GM19043 (cell line): ENCODE measurements around the gene RAPGEF3.

Experiments
- ATAC-seq: cut with Tn5 transposase; IDR thresholded peaks from one replicate; pipeline ENCODE4 v1.9.1; 2021; ENCODE audit warnings: low read depth; ENCODE audit not compliant: unreplicated experiment

The RAPGEF3 gene

DNA sequence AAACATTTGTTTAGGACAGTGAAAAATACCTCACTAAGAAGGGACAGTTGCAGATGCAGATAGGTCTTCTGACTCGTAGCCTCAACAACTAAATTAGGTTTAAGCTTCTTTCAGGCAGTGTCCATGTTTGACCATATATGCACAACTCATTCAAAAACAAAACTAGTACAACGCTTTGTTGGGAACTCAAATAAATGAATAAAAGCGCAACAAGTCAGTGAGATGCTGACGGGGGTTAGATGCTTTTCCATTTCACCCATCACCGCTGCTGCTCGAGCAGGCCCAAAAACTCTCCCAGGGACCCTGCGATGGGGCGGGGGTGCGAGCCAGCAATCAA is 53.5 kb downstream of the RAPGEF3 start:
- no peak for ATAC-seq

DNA sequence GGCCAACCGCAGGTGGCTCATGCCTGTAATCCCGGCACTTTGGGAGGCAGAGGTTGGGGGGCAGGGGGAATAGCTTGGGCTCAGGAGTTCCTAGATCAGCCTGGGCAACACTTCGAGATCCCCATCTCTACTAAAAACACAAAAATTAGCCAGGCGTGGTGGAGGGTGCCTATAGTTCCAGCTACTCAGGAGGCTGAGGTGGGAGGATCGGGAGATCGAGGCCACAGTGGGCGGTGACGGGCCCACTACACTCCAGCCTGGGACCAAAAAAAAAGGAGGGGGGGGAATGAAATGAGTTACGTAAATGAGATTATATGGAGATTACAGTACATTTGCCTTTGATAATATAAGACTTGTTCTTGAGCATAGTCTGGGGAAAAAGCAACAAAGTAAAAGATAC is 54.0 kb downstream of the RAPGEF3 start:
- ATAC-seq: no peak

DNA sequence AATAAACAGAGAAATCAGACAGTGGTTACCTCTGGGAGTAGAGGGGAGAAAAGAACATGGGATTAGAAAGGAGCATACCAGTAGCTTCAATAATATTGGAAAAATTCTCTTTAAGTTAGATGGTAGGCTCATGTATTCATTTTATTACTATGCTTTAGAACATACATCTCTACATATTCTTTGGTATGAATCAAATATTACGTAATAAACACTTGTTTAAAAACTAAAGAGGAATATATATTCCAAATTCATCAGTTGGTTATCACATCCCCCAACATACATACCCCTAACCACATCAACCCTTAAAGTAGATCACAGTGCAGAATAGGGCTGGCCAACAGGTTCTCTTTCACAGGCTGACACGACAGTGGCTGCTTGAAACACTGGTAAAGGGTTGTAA is 58.4 kb downstream of the RAPGEF3 start:
- ATAC-seq: no peak

DNA sequence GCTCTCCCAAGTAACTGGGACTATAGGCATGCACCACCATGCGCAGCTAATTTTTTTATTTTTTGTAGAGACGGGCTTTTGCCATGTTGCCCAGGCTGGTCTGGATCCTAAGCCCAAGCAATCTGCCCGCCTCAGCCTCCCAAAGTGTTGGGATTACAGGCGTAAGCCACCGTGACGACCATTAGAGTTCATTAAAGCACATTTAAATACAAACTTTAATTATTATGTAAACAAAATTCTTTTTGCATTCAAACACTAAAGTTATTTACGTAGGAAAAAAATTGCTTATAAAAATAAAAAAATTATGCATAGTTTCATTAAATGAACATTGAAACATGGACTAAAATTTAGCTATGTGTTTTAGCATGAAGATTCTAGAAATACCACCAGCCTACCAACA is 60.0 kb downstream of the RAPGEF3 start:
- no peak for ATAC-seq

DNA sequence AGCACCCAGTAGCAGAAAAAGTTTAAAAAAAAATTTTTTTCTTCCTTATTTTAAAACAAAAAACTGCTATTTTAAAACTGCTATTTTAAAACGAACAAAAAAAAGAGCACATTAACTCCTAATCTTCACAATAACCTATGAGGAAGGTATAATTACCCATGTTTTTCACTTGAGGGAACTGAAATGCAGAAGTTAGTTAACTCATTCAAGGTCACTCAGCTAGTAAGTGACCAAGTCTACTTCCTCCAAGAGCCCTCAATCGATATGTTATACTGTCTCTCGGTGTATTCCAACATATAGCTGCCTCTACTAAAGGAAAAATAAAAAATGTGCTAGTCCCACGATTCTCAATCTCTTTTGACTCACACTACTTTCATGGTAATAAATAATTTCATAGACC is 60.6 kb downstream of the RAPGEF3 start:
- no peak for ATAC-seq

DNA sequence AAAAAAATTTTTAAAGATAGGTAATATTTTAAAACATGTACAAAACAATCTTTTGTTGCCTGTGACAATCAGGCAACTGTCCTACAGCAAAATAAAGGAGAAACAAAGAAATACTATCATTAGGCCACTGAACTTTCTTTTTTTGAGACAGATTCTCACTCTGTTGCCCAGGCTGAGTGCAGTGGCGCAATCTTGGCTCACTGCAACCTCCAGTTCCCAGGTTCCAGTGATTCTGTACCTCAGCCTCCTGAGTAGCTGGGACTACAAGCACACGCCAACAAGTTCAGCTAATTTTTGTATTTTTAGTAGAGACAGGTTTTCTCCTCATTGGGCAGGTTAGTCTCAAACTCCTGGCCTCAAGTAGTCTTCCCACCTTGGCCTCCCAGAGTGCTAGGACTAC is 69.5 kb downstream of the RAPGEF3 start:
- ATAC-seq: no peak

DNA sequence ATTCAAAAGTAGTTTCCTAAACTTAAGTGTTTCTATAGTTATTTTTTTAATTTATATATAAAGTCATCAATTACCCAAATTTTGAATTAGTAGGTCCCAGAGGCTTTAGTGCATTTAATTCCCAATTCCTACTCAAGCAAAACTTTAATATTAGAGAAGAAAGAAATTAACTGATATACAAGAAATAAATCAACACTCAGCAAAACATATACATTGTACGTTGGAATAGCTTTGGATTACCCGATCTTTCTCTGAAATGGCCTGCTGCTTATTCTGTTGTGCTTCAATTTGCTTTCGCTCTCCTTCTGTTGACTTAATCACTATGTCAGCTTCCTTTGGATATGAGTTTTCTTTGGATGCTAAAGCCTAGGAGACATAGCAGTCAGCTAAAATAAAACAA is 71.0 kb downstream of the RAPGEF3 start:
- ATAC-seq: no peak

DNA sequence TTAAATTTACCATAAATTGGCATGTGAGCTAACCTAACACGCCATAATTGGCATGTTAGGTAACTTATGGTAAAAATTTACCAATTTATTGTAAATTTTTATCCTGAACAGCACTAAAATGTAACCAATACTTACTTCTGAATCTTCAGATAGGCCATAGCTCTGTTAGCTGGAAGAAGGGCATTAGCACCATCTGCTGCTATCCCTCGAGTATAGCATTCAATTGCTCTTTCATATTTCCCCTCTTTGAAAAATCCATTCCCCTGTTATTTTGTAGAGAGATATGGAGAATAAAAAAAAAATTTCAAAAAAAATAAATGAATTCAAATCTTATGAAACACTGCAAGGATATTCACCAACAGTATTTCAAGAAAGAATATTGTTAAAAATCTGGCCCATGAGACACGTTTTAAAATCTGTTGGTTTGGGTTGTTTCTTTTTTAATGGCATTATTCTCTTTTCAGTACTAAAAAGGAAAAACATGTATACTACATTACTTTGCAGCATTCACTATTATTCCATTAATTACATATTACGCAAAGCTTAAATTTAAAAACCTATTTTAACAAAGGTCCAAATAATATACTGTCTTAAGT is 71.9 kb downstream of the RAPGEF3 start:
- ATAC-seq: no peak
